Ascending aorta (tissue), 2 donors: ENCODE results near the gene FHIT. TPM values are rescaled to one million over a fixed set of nuclear protein-coding genes. Genes with fewer than 3 reads are reported as not detected.

Experiments
- DNase-seq, 2 donors: peaks; one replicate each; pipeline ENCODE4 v3.0.0-alpha.2; 2019; ENCODE audit warnings: low spot score in 2 of 2
- H3K27ac ChIP-seq, 2 donors: fragments of 200-600 bp; sonication (generic); one replicate each; pipeline ENCODE4 v1.5.1; 2016 to 2017; ENCODE audit warnings: mild to moderate bottlenecking in 1 of 2
- H3K27me3 ChIP-seq: fragments of 200-600 bp; sonication (generic); one replicate; pipeline ENCODE4 v1.5.1; 2017
- H3K36me3 ChIP-seq, 2 donors: fragments of 200-600 bp; sonication (generic); one replicate each; pipeline ENCODE4 v1.5.1; 2016
- H3K4me1 ChIP-seq, 2 donors: fragments of 200-600 bp; sonication (generic); one replicate each; pipeline ENCODE4 v1.5.1; 2016 to 2017; ENCODE audit warnings: mild to moderate bottlenecking in 1 of 2
- H3K4me3 ChIP-seq, 2 donors: fragments of 200-600 bp; sonication (generic); one replicate each; pipeline ENCODE4 v1.5.1; 2016 to 2017; ENCODE audit warnings: mild to moderate bottlenecking in 1 of 2
- H3K9me3 ChIP-seq, 2 donors: fragments of 200-600 bp; sonication (generic); one replicate each; pipeline ENCODE4 v1.5.1; 2016
- CTCF ChIP-seq, 3 experiments: fragments of 200-600 bp in 2 of 3; fragments of 450-650 bp in 1 of 3; sonication (generic) in 2 of 3; IDR thresholded peaks; one replicate each; pipeline ENCODE4 v1.5.1; 2016 to 2019; ENCODE audit warnings: antibody characterized with exemption in 3 of 3, mild to moderate bottlenecking in 1 of 3, moderate library complexity in 1 of 3
- intact Hi-C: fragments of 100-400 bp; cut with DNase I; formaldehyde crosslinking; loops from one replicate; pipeline ENCODE4 v1.15.1; 2023
- total RNA-seq: library from RNA; depleted of rRNA; stranded (reverse); fragments of >200 nt; gene quantifications from one replicate; pipeline ENCODE4 v1.1.0, GENCODE V29; 2016

Gene FHIT
- total RNA-seq, 1 donor from 2014 or later, result 0.21 TPM

GRCh38 chr3:60916546-60916945 lies 334.7 kb downstream of the FHIT start:
- TF ChIP-seq CTCF (IDR thresholded peaks at IDR 0.05), result no peak
- no peaks in the 10 kb centered on the region for H3K27me3 ChIP-seq
- no peak overlapping the region for H3K27ac ChIP-seq
- no peaks in the 10 kb centered on the region for H3K4me1 ChIP-seq
- DNase-seq, result no peak
- no peaks in the 10 kb centered on the region for H3K9me3 ChIP-seq
- intact Hi-C loops, result no loop called here
- H3K36me3 ChIP-seq, result no peaks in the 10 kb centered on the region
- H3K4me3 ChIP-seq, result no peak overlapping the region

GRCh38 chr3:60913474-60913873 lies 337.8 kb downstream of the FHIT start:
- no peak overlapping the region for H3K27ac ChIP-seq
- H3K27me3 ChIP-seq, result no peaks in the 10 kb centered on the region
- DNase-seq, result no peak
- H3K36me3 ChIP-seq, result no peaks in the 10 kb centered on the region
- no peak overlapping the region for H3K4me3 ChIP-seq
- intact Hi-C loops, result no loop called here
- H3K4me1 ChIP-seq, result no peaks in the 10 kb centered on the region
- no peak for TF ChIP-seq CTCF (IDR thresholded peaks at IDR 0.05)
- H3K9me3 ChIP-seq, result no peaks in the 10 kb centered on the region

- TF ChIP-seq CTCF (IDR thresholded peaks at IDR 0.05), result no peak
- Histone ChIP-seq H3K9me3 (no peaks in the 10 kb centered on the region), H3K27ac (no peak overlapping the region), H3K27me3 (no peaks in the 10 kb centered on the region), H3K36me3 (no peaks in the 10 kb centered on the region), H3K4me1 (no peaks in the 10 kb centered on the region), H3K4me3 (no peak overlapping the region)
- intact Hi-C loops, result no loop called here
- DNase-seq, result no peak
Measured at GRCh38 chr3:60912876-60913275, 338.4 kb downstream of the FHIT start.

- intact Hi-C loops, result no loop called here
- Histone ChIP-seq H3K27ac (no peak overlapping the region), H3K27me3 (no peaks in the 10 kb centered on the region), H3K9me3 (no peaks in the 10 kb centered on the region), H3K4me3 (no peak overlapping the region), H3K36me3 (no peaks in the 10 kb centered on the region), H3K4me1 (no peaks in the 10 kb centered on the region)
- no peak for TF ChIP-seq CTCF (IDR thresholded peaks at IDR 0.05)
- DNase-seq, result no peak
Measured at GRCh38 chr3:60912142-60912541, 339.1 kb downstream of the FHIT start.

- H3K9me3 ChIP-seq, result no peaks in the 10 kb centered on the region
- H3K27ac ChIP-seq, result no peak overlapping the region
- no peak for TF ChIP-seq CTCF (IDR thresholded peaks at IDR 0.05)
- no peaks in the 10 kb centered on the region for H3K27me3 ChIP-seq
- H3K4me1 ChIP-seq, result no peaks in the 10 kb centered on the region
- intact Hi-C loops, result no loop called here
- H3K4me3 ChIP-seq, result no peak overlapping the region
- no peak for DNase-seq
- H3K36me3 ChIP-seq, result no peaks in the 10 kb centered on the region
Measured at GRCh38 chr3:60909526-60909925, 341.7 kb downstream of the FHIT start.

- no peak for DNase-seq
- Histone ChIP-seq H3K9me3 (no peaks in the 10 kb centered on the region), H3K27me3 (no peaks in the 10 kb centered on the region), H3K27ac (no peak overlapping the region), H3K4me3 (no peak overlapping the region), H3K36me3 (no peaks in the 10 kb centered on the region), H3K4me1 (no peaks in the 10 kb centered on the region)
- intact Hi-C loops, result no loop called here
- no peak for TF ChIP-seq CTCF (IDR thresholded peaks at IDR 0.05)
Measured at GRCh38 chr3:60906283-60906682, 345.0 kb downstream of the FHIT start.
